HepG2 (cell line): ENCODE measurements around the gene MCEE. TPM values are rescaled to one million over a fixed set of nuclear protein-coding genes. Genes with fewer than 3 reads are reported as not detected.
A peak's percentile ranks its signal among the peaks of the same experiment; 100 is the strongest.

Experiments
- DBP ChIP-seq: sonication (generic); formaldehyde crosslinking; IDR thresholded peaks from 2 replicates; pipeline ENCODE4 v1.4.0; 2020; ENCODE audit warnings: missing genetic modification reagents; ENCODE audit errors: not compliant biosample characterization
- DZIP1 ChIP-seq: sonication (generic); formaldehyde crosslinking; IDR thresholded peaks from 2 replicates; pipeline ENCODE4 v1.5.0; 2020; ENCODE audit warnings: mild to moderate bottlenecking, missing genetic modification reagents
- MATR3 ChIP-seq: sonication (generic); formaldehyde crosslinking; IDR thresholded peaks from 2 replicates; pipeline ENCODE4 v1.4.0; 2020; ENCODE audit warnings: missing genetic modification reagents
- MNT ChIP-seq: fragments of 450-650 bp; IDR thresholded peaks from 2 replicates; pipeline ENCODE4 v1.6.1; 2016
- MXD1 ChIP-seq: sonication (generic); formaldehyde crosslinking; IDR thresholded peaks from 2 replicates; pipeline ENCODE4 v1.4.0; 2020; ENCODE audit warnings: mild to moderate bottlenecking, missing genetic modification reagents
- NCOA1 ChIP-seq: sonication (generic); formaldehyde crosslinking; IDR thresholded peaks from 2 replicates; pipeline ENCODE4 v1.9.0; 2021; ENCODE audit warnings: missing genetic modification reagents
- NR2F6 ChIP-seq, 2 experiments: IDR thresholded peaks; 2 replicates each; pipeline ENCODE4 v1.6.1; 2016; ENCODE audit warnings: antibody characterized with exemption in 1 of 2, mild to moderate bottlenecking in 1 of 2
- RARG ChIP-seq: sonication (generic); formaldehyde crosslinking; IDR thresholded peaks from 2 replicates; pipeline ENCODE4 v1.4.0; 2020; ENCODE audit warnings: low read depth, mild to moderate bottlenecking, missing genetic modification reagents
- RFXAP ChIP-seq: sonication (generic); formaldehyde crosslinking; IDR thresholded peaks from 2 replicates; pipeline ENCODE4 v1.4.0; 2020; ENCODE audit warnings: missing genetic modification reagents, borderline replicate concordance
- SMARCE1 ChIP-seq: fragments of 450-650 bp; IDR thresholded peaks from 2 replicates; pipeline ENCODE4 v1.6.1; 2017; ENCODE audit warnings: borderline replicate concordance
- SYNCRIP ChIP-seq: fragments of 200-400 bp; formaldehyde crosslinking; IDR thresholded peaks from 2 replicates; pipeline ENCODE4 v1.6.1; 2018; ENCODE audit warnings: mild to moderate bottlenecking, low read depth, low read length; ENCODE audit not compliant: insufficient read depth
- ZBTB38 ChIP-seq: sonication (generic); formaldehyde crosslinking; IDR thresholded peaks from 2 replicates; pipeline ENCODE4 v1.5.1; 2020; ENCODE audit warnings: mild to moderate bottlenecking, missing genetic modification reagents
- ZBTB8A ChIP-seq: sonication (generic); formaldehyde crosslinking; IDR thresholded peaks from 2 replicates; pipeline ENCODE4 v1.4.0; 2020; ENCODE audit warnings: mild to moderate bottlenecking, low read depth, missing genetic modification reagents, borderline replicate concordance
- ZKSCAN5 ChIP-seq: sonication (generic); formaldehyde crosslinking; IDR thresholded peaks from 2 replicates; pipeline ENCODE4 v1.5.1; 2020; ENCODE audit warnings: mild to moderate bottlenecking, missing genetic modification reagents
- ZNF263 ChIP-seq: sonication (generic); formaldehyde crosslinking; IDR thresholded peaks from 2 replicates; pipeline ENCODE4 v1.4.0; 2020; ENCODE audit warnings: missing genetic modification reagents
- ZNF430 ChIP-seq: sonication (generic); formaldehyde crosslinking; IDR thresholded peaks from 2 replicates; pipeline ENCODE4 v1.9.0; 2021; ENCODE audit warnings: mild to moderate bottlenecking, missing genetic modification reagents
- ZNF432 ChIP-seq: sonication (generic); formaldehyde crosslinking; IDR thresholded peaks from 2 replicates; pipeline ENCODE4 v1.5.0; 2020; ENCODE audit warnings: missing genetic modification reagents, mild to moderate bottlenecking, borderline replicate concordance
- ZNF441 ChIP-seq: sonication (generic); formaldehyde crosslinking; IDR thresholded peaks from 2 replicates; pipeline ENCODE4 v1.7.0; 2021; ENCODE audit warnings: missing genetic modification reagents, borderline replicate concordance
- ZNF460 ChIP-seq: sonication (generic); formaldehyde crosslinking; IDR thresholded peaks from 2 replicates; pipeline ENCODE4 v1.5.1; 2020; ENCODE audit warnings: missing genetic modification reagents, mild to moderate bottlenecking, borderline replicate concordance
- ZNF569 ChIP-seq: sonication (generic); formaldehyde crosslinking; IDR thresholded peaks from 2 replicates; pipeline ENCODE4 v1.5.0; 2020; ENCODE audit warnings: mild to moderate bottlenecking, missing genetic modification reagents, moderate library complexity, borderline replicate concordance
- ZNF589 ChIP-seq: sonication (generic); formaldehyde crosslinking; conservative IDR thresholded peaks from 2 replicates; pipeline ENCODE4 v1.8.0; 2022; ENCODE audit warnings: mild to moderate bottlenecking, moderate library complexity, missing genetic modification reagents
- ZNF619 ChIP-seq: sonication (generic); formaldehyde crosslinking; IDR thresholded peaks from 2 replicates; pipeline ENCODE4 v1.4.0; 2020; ENCODE audit warnings: mild to moderate bottlenecking, missing genetic modification reagents
- ZNF703 ChIP-seq: sonication (generic); formaldehyde crosslinking; IDR thresholded peaks from 2 replicates; pipeline ENCODE4 v1.5.1; 2020; ENCODE audit warnings: missing genetic modification reagents, mild to moderate bottlenecking, moderate library complexity, borderline replicate concordance
- ZNF775 ChIP-seq: sonication (generic); formaldehyde crosslinking; IDR thresholded peaks from 2 replicates; pipeline ENCODE4 v1.4.0; 2020; ENCODE audit warnings: missing genetic modification reagents, mild to moderate bottlenecking, moderate library complexity, borderline replicate concordance
- polyA plus RNA-seq, 8 experiments: library from polyadenylated mRNA; depleted of rRNA in 3 of 8; stranded (reverse) in 7 of 8; unstranded in 1 of 8; fragments of >200 nt; fragmentation: Illumina TruSeq in 4 of 8; extraction: Trizol in 4 of 8; gene quantifications; 2 replicates each; pipeline versions ENCODE4 v1.2.1 to v1.2.3, GENCODE V29; 2011 to 2016; ENCODE audit warnings: low read depth in 4 of 8, missing spikeins in 1 of 8, mixed read lengths in 1 of 8; ENCODE audit not compliant: insufficient read depth in 1 of 8
- total RNA-seq, 5 experiments: library from RNA; depleted of rRNA; stranded (reverse); fragments of >200 nt; fragmentation: Illumina TruSeq; extraction: Trizol; gene quantifications; 2 replicates each; pipeline ENCODE4 v1.2.3, GENCODE V29; 2016; ENCODE audit warnings: low read depth in 1 of 5

MCEE gene
- total and polyA plus RNA-seq, 2 of the 13 experiments (the other 11 are each of a cell fraction or from before 2014, with no cell fraction given): 32.0 to 66.9 TPM

- TF ChIP-seq MNT: peak; percentile 55
- TF ChIP-seq SYNCRIP: no peak
- TF ChIP-seq ZNF589: peak; percentile 29; the same call in 1 of the 2 replicates
- TF ChIP-seq MXD1 (CRISPR knock-in tag): peak; percentile 99
- TF ChIP-seq ZBTB38: peak; percentile 94; the same call in 1 of the 2 replicates
- peak; percentile 51; the same call in 1 of the 2 replicates for TF ChIP-seq ZNF619 (CRISPR knock-in tag)
- TF ChIP-seq NR2F6 (IDR thresholded peaks at IDR 0.05): peak; percentile 83
- TF ChIP-seq NR2F6 (CRISPR knock-in tag; IDR thresholded peaks at IDR 0.05): peak; percentile 64
- peak; percentile 95 for TF ChIP-seq RFXAP
- TF ChIP-seq ZNF430 (CRISPR knock-in tag): peak; percentile 74
- TF ChIP-seq NCOA1 (CRISPR knock-in tag): 0 out of 2 replicates have a peak, but pooled peaks have one; percentile 35
- no peak for TF ChIP-seq ZNF775
- TF ChIP-seq ZBTB8A (CRISPR knock-in tag): no peak
- peak; percentile 52 for TF ChIP-seq ZNF263 (CRISPR knock-in tag)
- peak; percentile 96; the same call in 1 of the 2 replicates for TF ChIP-seq ZNF703 (CRISPR knock-in tag)
- TF ChIP-seq ZNF432 (CRISPR knock-in tag): no peak
- TF ChIP-seq DZIP1: peak; percentile 90
- 0 out of 2 replicates have a peak, but pooled peaks have one; percentile 26 for TF ChIP-seq ZKSCAN5 (CRISPR knock-in tag)
- peak; percentile 68 for TF ChIP-seq ZNF441 (CRISPR knock-in tag)
- peak; percentile 46; the same call in 1 of the 2 replicates for TF ChIP-seq ZNF460 (CRISPR knock-in tag)
- no peak; the same call in none of the 2 replicates for TF ChIP-seq RARG
- no peak for TF ChIP-seq MATR3 (CRISPR knock-in tag)
- TF ChIP-seq DBP (CRISPR knock-in tag): peak; percentile 88
- TF ChIP-seq ZNF569 (CRISPR knock-in tag): 0 out of 2 replicates have a peak, but pooled peaks have one; percentile 41
- no peak for TF ChIP-seq SMARCE1
Measured at GRCh38 chr2:71130152-71130904, at the start of gene MCEE, which contains the start of gene MPHOSPH10 (continued).
